Activated CD8-positive, alpha-beta T cell treated with anti-CD3 and anti-CD28 coated beads for 36 hours (primary cell): ENCODE measurements around the gene GAPDHS. TPM values are rescaled to one million over a fixed set of nuclear protein-coding genes. Genes with fewer than 3 reads are reported as not detected.
A peak's percentile ranks its signal among the peaks of the same experiment; 100 is the strongest.

Experiments
- ATAC-seq: fragments of 200-7000 bp; cut with Tn5 transposase; one replicate; pipeline ENCODE4 v1.10.0; 2021; ENCODE audit warnings: mild to moderate bottlenecking, moderate library complexity
- CTCF ChIA-PET: fragments of 350-600 bp; sonication (Branson Sonifier 250); formaldehyde crosslinking; loops from one replicate; lab custom pipeline; 2021; ENCODE audit warnings: antibody characterized with exemption; lab: Charles Lee
- POLR2A ChIA-PET: fragments of 350-600 bp; sonication (Branson Sonifier 250); formaldehyde crosslinking; loops from one replicate; lab custom pipeline; 2021; ENCODE audit warnings: antibody characterized with exemption; lab: Charles Lee
- DNase-seq: peaks from one replicate; pipeline ENCODE4 v3.0.0-alpha.2; 2020
- H3K27ac Mint-ChIP-seq: one replicate; pipeline ENCODE4 v1.8.0; 2021; ENCODE audit warnings: mild to moderate bottlenecking, mixed read lengths
- H3K27me3 Mint-ChIP-seq: one replicate; pipeline ENCODE4 v1.8.0; 2021; ENCODE audit warnings: mixed read lengths
- H3K36me3 Mint-ChIP-seq: one replicate; pipeline ENCODE4 v1.8.0; 2021; ENCODE audit warnings: low read depth, mixed read lengths
- H3K4me1 Mint-ChIP-seq: one replicate; pipeline ENCODE4 v1.8.0; 2021; ENCODE audit warnings: low read depth, mixed read lengths
- H3K4me3 Mint-ChIP-seq: one replicate; pipeline ENCODE4 v1.8.0; 2021; ENCODE audit warnings: mild to moderate bottlenecking, moderate library complexity, mixed read lengths
- H3K9me3 Mint-ChIP-seq: one replicate; pipeline ENCODE4 v1.8.0; 2021; ENCODE audit warnings: mixed read lengths
- intact Hi-C: fragments of 100-400 bp; cut with micrococcal nuclease; formaldehyde crosslinking; loops from one replicate; pipeline ENCODE4 v1.10.0; 2022
- total RNA-seq, 2 experiments: library from RNA; stranded (reverse); gene quantifications; one replicate each; pipeline ENCODE4 v1.2.3, GENCODE V29; 2021
- TF ChIP-seq, protein P1 (sequence below): fragments of 200-600 bp; IDR thresholded peaks from one replicate; pipeline ENCODE4 v1.8.0; 2022; ENCODE audit warnings: antibody characterized with exemption, mild to moderate bottlenecking

The GAPDHS gene
- total RNA-seq, 2 experiments from 2014 or later: not detected

DNA sequence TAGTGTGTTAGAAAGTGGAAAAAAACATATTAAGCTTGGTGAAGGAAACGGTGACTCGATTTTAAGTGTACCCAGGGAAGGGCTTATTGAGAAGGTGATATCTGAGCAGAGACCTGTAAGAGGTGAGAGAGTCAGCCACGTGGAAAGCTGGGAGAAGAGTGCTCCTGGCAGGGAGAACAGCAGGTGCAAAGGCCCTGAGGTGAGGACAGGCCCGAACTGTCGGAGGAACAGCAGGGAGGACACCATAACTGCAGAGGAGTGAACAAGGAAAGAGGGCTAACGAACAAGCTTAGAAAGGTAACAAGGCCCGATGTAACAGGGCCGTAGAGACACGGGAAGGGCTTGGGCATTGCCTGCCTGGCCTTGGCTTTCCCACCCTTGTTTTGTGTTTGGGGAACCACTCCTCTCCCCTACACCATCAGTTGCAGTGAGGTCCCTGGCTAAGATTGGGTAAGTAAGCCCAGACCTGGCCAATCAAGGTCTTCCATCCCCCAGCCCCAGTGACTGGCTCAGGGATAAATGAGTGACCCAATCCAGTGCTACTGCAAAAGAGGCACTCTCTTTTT lies 22.9 kb downstream of the GAPDHS start:
- DNase-seq: no peak
- ChIA-PET CTCF (interaction anchor here (0.9 to 1.7 kb wide), 4 partner anchors 36 to 50 kb away, joined by 3 to 10 read pairs (median 4); no protein-coding TSS in a partner anchor), POLR2A (interaction anchor here (0.5 to 1.3 kb wide), 2 partner anchors 52 to 323 kb away, joined by 3 read pairs; no protein-coding TSS in a partner anchor)
- TF ChIP-seq, protein P1, sequence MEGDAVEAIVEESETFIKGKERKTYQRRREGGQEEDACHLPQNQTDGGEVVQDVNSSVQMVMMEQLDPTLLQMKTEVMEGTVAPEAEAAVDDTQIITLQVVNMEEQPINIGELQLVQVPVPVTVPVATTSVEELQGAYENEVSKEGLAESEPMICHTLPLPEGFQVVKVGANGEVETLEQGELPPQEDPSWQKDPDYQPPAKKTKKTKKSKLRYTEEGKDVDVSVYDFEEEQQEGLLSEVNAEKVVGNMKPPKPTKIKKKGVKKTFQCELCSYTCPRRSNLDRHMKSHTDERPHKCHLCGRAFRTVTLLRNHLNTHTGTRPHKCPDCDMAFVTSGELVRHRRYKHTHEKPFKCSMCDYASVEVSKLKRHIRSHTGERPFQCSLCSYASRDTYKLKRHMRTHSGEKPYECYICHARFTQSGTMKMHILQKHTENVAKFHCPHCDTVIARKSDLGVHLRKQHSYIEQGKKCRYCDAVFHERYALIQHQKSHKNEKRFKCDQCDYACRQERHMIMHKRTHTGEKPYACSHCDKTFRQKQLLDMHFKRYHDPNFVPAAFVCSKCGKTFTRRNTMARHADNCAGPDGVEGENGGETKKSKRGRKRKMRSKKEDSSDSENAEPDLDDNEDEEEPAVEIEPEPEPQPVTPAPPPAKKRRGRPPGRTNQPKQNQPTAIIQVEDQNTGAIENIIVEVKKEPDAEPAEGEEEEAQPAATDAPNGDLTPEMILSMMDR: no peak
- no peaks in the 10 kb centered on the region for H3K36me3 Mint-ChIP-seq
- H3K27ac Mint-ChIP-seq: no peak overlapping the region
- peaks cover 32% of the 10 kb centered on the region for H3K27me3 Mint-ChIP-seq
- no peak for ATAC-seq
- no peaks in the 10 kb centered on the region for H3K9me3 Mint-ChIP-seq
- intact Hi-C loops: no loop called here
- H3K4me1 Mint-ChIP-seq: peaks cover 8% of the 10 kb centered on the region
- H3K4me3 Mint-ChIP-seq: no peak overlapping the region

DNA sequence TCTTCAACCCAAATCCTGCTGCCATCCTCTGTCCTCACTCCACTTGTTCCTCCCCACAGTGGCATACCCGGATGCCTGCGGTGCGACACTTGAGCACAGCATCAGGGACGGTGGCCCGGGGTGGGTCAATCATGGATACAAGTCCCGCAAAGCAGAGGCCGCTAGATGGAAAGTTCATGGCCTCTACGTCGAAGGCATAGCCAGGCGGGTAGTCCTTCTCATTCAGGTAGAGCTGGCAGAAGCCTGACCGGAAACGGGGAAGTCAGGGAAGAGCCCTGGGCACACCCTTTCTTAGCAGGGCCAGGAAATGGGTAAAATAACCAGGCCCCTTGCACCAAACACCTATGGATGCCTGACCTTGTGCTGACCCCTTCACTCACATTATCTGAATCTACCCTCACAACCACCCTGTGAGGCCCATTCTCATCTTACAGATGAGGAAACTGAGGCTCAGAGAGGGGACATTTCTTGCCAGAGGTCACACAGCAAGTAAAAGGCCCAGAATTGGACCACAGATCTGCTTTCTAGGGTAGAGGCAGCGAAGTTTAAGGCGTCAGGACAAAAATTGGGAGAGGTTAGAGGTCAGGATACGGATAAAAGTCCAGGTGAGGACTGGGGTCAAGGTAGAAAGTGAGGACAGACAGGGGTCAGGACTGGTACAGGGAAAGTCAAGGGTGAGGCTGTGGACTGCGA lies 23.7 kb downstream of the GAPDHS start:
- TF ChIP-seq, protein P1: no peak
- H3K27me3 Mint-ChIP-seq: peaks cover 38% of the 10 kb centered on the region
- H3K9me3 Mint-ChIP-seq: no peaks in the 10 kb centered on the region
- CTCF ChIA-PET: interaction anchor here (0.8 to 1.8 kb wide), 8 partner anchors 9 to 87 kb away, joined by 3 to 13 read pairs (median 4); partner anchors contain the start of gene HAUS5
- DNase-seq (no peak), ATAC-seq (no peak)
- no peak overlapping the region for H3K27ac Mint-ChIP-seq
- POLR2A ChIA-PET: interaction anchor here (1.3 kb wide), 1 partner anchor 51 kb away, joined by 3 read pairs; no protein-coding TSS in a partner anchor
- no peaks in the 10 kb centered on the region for H3K36me3 Mint-ChIP-seq
- H3K4me1 Mint-ChIP-seq: peaks cover 8% of the 10 kb centered on the region
- intact Hi-C loops: no loop called here
- H3K4me3 Mint-ChIP-seq: peak overlapping the region; percentile 26

GRCh38 chr19:35557539-35558399 lies 24.5 kb downstream of the GAPDHS start:
- no peaks in the 10 kb centered on the region for H3K9me3 Mint-ChIP-seq
- ChIA-PET POLR2A (interaction anchor here (0.7 kb wide), 1 partner anchor 10 kb away, joined by 3 read pairs; no protein-coding TSS in a partner anchor), CTCF (interaction anchor here (0.8 to 1.8 kb wide), 7 partner anchors 10 to 87 kb away, joined by 3 to 13 read pairs (median 3); partner anchors contain the start of gene HAUS5)
- H3K27ac Mint-ChIP-seq: no peak overlapping the region
- TF ChIP-seq, protein P1: no peak
- peaks cover 44% of the 10 kb centered on the region for H3K27me3 Mint-ChIP-seq
- intact Hi-C loops: no loop called here
- H3K36me3 Mint-ChIP-seq: no peaks in the 10 kb centered on the region
- H3K4me1 Mint-ChIP-seq: peaks cover 8% of the 10 kb centered on the region
- peak; percentile 74 for ATAC-seq
- H3K4me3 Mint-ChIP-seq: peak overlapping the region; percentile 67
- peak; percentile 71 for DNase-seq

DNA sequence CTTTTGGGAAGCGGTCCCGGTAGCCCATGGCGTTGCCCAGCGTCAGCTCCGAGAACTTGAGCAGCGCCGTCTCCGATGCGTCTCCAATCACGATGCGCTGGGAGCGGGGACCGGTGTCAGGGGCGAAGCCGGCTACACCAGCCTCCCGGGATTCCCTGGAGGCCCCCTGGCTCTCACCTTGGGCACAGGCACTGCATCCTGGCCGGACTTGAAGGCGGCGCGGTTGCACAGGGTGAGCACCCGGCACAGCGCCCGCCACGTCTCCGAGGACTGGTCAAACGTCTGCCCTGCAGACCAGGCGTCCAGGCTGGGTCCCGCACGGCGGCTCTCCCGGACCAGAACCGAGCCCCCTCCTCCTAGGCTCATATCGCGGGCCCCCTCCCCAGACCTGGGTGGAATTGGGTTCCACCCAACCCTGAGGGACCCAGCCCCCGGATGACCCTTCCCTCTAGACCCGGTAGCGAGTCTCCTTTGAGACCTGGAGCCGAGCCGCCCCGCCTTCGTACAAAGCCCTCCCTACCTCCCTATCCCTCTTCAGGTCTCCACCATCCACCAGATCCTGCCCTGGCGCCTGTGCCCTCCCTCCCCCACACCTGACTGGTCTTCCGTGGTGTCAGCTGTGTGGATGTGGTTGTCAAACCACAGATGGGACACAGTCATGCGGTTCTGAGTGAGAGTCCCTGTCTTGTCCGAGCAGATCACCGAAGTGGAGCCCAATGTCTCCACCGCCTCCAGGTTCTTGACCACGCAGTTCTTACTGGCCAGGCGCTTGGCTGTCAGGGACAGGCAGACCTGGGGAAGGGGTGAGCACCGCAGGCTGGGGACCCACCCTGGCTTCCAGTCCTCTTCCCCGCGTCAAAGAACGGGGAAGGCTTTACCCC lies 25.4 kb downstream of the GAPDHS start:
- DNase-seq: no peak
- Mint-ChIP-seq H3K4me1 (peaks cover 8% of the 10 kb centered on the region), H3K9me3 (no peaks in the 10 kb centered on the region), H3K4me3 (no peak overlapping the region), H3K27ac (no peak overlapping the region), H3K27me3 (peaks cover 44% of the 10 kb centered on the region), H3K36me3 (no peaks in the 10 kb centered on the region)
- POLR2A ChIA-PET: interaction anchor here (0.7 kb wide), 1 partner anchor 10 kb away, joined by 3 read pairs; no protein-coding TSS in a partner anchor
- no peak for ATAC-seq
- CTCF ChIA-PET: interaction anchor here (1.4 to 1.8 kb wide), 4 partner anchors 10 to 86 kb away, joined by 3 to 13 read pairs (median 5); no protein-coding TSS in a partner anchor
- TF ChIP-seq, protein P1: no peak
- intact Hi-C loops: no loop called here
